ENCODE data around the gene MT1X. TPM values are rescaled to one million over a fixed set of nuclear protein-coding genes. Genes with fewer than 3 reads are reported as not detected.
"Not testable (repeated sequence)": the region's sequence is repeated elsewhere in the genome, so short reads cannot be mapped to it uniquely, and the experiment has no call there.

Gene MT1X
- total and polyA plus RNA-seq, 8 donors, result 261 to 1,982 (median 646) TPM

GRCh38 chr16:56713794-56714193, 31.5 kb downstream of the MT1X start:
- intact Hi-C loops (cut with DNase I; ENCODE audit: low total_unique reads), result no loop called here
- 84 to 96% (median 91%) methylated on average over 2 of the region's 2 CpGs for WGBS, 5 donors

GRCh38 chr16:56715126-56715525, 32.9 kb downstream of the MT1X start:
- Histone ChIP-seq H3K4me3 (no peak overlapping the region), H3K27me3 (no peaks in the 10 kb centered on the region), H3K4me1 (no peaks in the 10 kb centered on the region), H3K9me3 (no peaks in the 10 kb centered on the region), H3K27ac (no peak overlapping the region), H3K36me3 (no peaks in the 10 kb centered on the region)
- intact Hi-C loops (cut with DNase I; ENCODE audit: low total_unique reads), result no loop called here
- TF ChIP-seq CTCF (IDR thresholded peaks at IDR 0.05) (no peak), POLR2A (IDR thresholded peaks at IDR 0.05) (no peak), POLR2AphosphoS5 (IDR thresholded peaks at IDR 0.05) (no peak), EP300 (IDR thresholded peaks at IDR 0.05) (no peak)
- 72 to 81% (median 76%) methylated on average over 4 of the region's 4 CpGs for WGBS, 5 donors
- DNase-seq, result no peak

More at GRCh38 chr16:56713794-56714193, 31.5 kb downstream of the MT1X start:
- Histone ChIP-seq H3K4me1 (no peaks in the 10 kb centered on the region), H3K27me3 (no peaks in the 10 kb centered on the region), H3K4me3 (no peak overlapping the region), H3K27ac (no peak overlapping the region), H3K36me3 (no peaks in the 10 kb centered on the region), H3K9me3 (no peaks in the 10 kb centered on the region)
- no peak for TF ChIP-seq POLR2AphosphoS5 (IDR thresholded peaks at IDR 0.05)
- TF ChIP-seq EP300 (IDR thresholded peaks at IDR 0.05), result no peak
- no peak for TF ChIP-seq CTCF (IDR thresholded peaks at IDR 0.05)
- no peak for TF ChIP-seq POLR2A (IDR thresholded peaks at IDR 0.05)
- no peak for DNase-seq

GRCh38 chr16:56716761-56717160, 34.5 kb downstream of the MT1X start:
- H3K4me3 ChIP-seq, result no peak overlapping the region
- H3K27ac ChIP-seq, result no peak overlapping the region
- no peaks in the 10 kb centered on the region for H3K36me3 ChIP-seq
- H3K27me3 ChIP-seq, result no peaks in the 10 kb centered on the region
- H3K9me3 ChIP-seq, result no peaks in the 10 kb centered on the region
- H3K4me1 ChIP-seq, result no peaks in the 10 kb centered on the region
- 76 to 87% (median 80%) methylated on average over 3 of the region's 3 CpGs for WGBS, 5 donors
- DNase-seq, result no peak
- TF ChIP-seq CTCF (IDR thresholded peaks at IDR 0.05) (no peak), POLR2A (IDR thresholded peaks at IDR 0.05) (no peak), POLR2AphosphoS5 (IDR thresholded peaks at IDR 0.05) (no peak), EP300 (IDR thresholded peaks at IDR 0.05) (no peak)
- intact Hi-C loops (cut with DNase I; ENCODE audit: low total_unique reads), result no loop called here

- H3K27ac ChIP-seq; H3K27me3 ChIP-seq; H3K36me3 ChIP-seq; DNase-seq; H3K4me3 ChIP-seq; H3K9me3 ChIP-seq; intact Hi-C loops (cut with DNase I; ENCODE audit: low total_unique reads); H3K4me1 ChIP-seq: not testable (repeated sequence)
- 82 to 93% (median 90%) methylated on average over 2 of the region's 2 CpGs for WGBS, 5 donors
Measured at GRCh38 chr16:56717532-56717931, 35.3 kb downstream of the MT1X start.

- Histone ChIP-seq H3K4me3 (no peak overlapping the region), H3K27ac (no peak overlapping the region)
- intact Hi-C loops (cut with DNase I; ENCODE audit: low total_unique reads), result no loop called here
Measured at GRCh38 chr16:56722200-56722842, 40.1 kb downstream of the MT1X start.

More at GRCh38 chr16:56722200-56722842, 40.1 kb downstream of the MT1X start:
- DNase-seq, result no peak
- no peaks in the 10 kb centered on the region for H3K36me3 ChIP-seq
- 63 to 81% (median 67%) methylated on average over 5 of the region's 5 CpGs for WGBS, 5 donors
- no peak for TF ChIP-seq CTCF (IDR thresholded peaks at IDR 0.05)
- no peak for TF ChIP-seq EP300 (IDR thresholded peaks at IDR 0.05)
- TF ChIP-seq POLR2A (IDR thresholded peaks at IDR 0.05), result no peak
- TF ChIP-seq POLR2AphosphoS5 (IDR thresholded peaks at IDR 0.05), result no peak
- no peaks in the 10 kb centered on the region for H3K27me3 ChIP-seq
- peaks cover 0 to 3% (median 0%) of the 10 kb centered on the region in 4 donors for H3K4me1 ChIP-seq
- no peaks in the 10 kb centered on the region for H3K9me3 ChIP-seq

All from stomach (tissue), 9 donors.